ENCODE data around the gene LRPAP1. TPM values are rescaled to one million over a fixed set of nuclear protein-coding genes. Genes with fewer than 3 reads are reported as not detected.

The LRPAP1 gene, protein sequence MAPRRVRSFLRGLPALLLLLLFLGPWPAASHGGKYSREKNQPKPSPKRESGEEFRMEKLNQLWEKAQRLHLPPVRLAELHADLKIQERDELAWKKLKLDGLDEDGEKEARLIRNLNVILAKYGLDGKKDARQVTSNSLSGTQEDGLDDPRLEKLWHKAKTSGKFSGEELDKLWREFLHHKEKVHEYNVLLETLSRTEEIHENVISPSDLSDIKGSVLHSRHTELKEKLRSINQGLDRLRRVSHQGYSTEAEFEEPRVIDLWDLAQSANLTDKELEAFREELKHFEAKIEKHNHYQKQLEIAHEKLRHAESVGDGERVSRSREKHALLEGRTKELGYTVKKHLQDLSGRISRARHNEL
- 175 and 226 TPM in 2 replicates for total RNA-seq

DNA sequence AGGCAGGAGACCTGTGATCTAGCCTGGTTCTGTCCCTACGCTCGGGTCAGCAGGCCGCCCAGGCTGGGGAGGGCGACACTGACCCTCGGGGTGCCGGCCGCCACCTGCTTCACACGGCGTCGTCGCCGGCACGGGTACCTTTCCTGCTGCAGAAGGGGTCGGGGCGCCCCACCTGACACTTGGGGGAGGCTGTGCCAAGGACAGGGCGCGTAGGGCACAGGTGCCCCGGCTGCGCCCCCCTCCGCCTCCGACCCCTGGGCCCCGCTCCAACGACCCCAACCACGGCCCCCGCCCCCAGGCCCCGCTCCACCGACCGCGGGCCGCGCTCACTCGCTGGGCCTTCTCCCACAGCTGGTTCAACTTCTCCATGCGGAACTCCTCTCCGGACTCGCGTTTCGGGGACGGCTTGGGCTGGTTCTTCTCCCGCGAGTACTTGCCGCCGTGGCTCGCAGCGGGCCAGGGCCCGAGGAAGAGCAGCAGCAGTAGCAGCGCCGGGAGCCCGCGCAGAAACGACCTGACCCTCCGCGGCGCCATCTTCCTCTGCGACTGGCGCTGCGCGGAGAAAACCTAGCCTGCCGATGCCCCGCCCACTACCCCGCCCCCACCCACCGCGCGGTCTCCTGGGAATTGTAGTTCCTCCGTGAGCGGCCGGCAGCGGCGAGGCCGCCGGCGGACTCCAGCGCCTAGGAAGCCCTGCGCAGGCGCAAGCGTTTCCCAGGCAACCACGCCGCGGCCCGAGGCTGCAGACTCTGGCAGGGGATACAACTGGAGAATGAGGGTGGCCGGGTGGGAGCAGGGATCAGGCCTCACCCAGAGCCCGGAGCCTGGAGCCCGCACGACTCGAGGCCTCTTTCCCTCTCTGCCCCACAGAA lies at the start of gene LRPAP1:
Gene LRPAP1 (minus strand): TSS at position 544 of the 872 bp plus-strand sequence. CDS start 10 bp downstream, at position 534.

DNA sequence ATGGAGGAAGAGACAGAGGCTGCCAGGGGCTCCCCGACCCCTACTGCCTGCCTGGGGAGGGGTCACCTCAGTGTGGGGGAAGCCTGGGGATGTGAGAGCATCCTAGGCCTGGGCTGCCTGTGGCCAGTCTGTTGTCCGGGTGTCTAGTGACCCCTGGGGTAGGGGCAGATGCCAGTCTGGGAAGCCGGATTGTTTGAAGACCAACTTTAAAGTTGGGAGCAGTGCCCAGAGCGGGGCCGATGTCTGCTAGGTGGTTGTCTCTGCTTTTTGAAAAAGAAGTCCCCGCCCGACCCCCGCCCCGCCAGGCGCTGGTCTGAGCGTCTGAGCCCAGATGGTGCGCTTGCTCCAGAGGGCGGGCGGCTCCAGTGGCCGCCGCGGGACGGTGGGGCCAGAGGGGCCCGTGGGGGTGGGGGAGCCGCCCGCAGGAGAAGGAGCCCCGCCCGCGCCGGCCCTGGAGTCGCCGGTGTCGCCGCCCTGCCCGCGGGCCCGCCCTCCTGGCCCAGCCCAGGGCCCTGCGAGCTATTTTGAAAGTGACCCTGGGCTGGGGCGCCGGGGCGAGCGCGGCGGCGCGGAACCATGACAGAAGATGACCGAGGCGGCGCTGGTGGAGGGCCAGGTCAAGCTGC lies 69.3 kb downstream of the LRPAP1 start, which contains the start of gene DOK7:
Gene DOK7 (plus strand): TSS at position 517 of the 626 bp plus-strand sequence. CDS start 70 bp downstream, at position 587.

Other genes with a start within 250 kb of the LRPAP1 start
- 8.5 and 12.0 TPM in 2 replicates for gene RGS12, start 239.4 kb downstream of the LRPAP1 start, total RNA-seq
- gene HGFAC, start 90.5 kb downstream of the LRPAP1 start, total RNA-seq, result 0.06 TPM in 1 of 2 replicates, not detected in the other
- gene DOK7, start 69.1 kb downstream of the LRPAP1 start, total RNA-seq, result not detected in 2 replicates
- gene ADRA2C, start 234.0 kb upstream of the LRPAP1 start, total RNA-seq, result not detected in 2 replicates

All from cardiac ventricle fibroblast (primary cell).